Measurements from ENCODE around the gene SCN1B. TPM values are rescaled to one million over a fixed set of nuclear protein-coding genes. Genes with fewer than 3 reads are reported as not detected.

The SCN1B gene
- total RNA-seq, 1 donor from 2014 or later, result 0.69 TPM

DNA sequence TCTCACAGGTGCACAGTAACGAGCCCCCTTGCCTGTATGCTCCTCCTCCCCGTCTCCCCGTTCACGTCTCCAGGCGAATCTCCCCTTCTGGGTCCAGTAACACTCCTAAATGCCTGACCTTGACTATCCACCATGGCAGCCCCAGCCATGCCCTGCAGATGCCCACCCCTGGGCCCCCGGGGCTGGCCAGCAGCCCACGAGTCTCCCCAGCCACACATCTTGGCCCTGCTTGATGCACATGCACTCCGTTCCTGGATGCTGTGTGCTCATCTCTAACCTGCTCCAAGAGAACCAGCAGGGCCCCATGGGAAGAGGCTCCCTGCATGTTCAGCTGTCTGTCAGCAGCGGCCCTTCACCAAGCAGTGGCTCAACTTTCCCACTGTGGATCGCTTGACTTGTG, 43.2 kb downstream of the SCN1B start:
- intact Hi-C loops (cut with micrococcal nuclease), result no loop called here

DNA sequence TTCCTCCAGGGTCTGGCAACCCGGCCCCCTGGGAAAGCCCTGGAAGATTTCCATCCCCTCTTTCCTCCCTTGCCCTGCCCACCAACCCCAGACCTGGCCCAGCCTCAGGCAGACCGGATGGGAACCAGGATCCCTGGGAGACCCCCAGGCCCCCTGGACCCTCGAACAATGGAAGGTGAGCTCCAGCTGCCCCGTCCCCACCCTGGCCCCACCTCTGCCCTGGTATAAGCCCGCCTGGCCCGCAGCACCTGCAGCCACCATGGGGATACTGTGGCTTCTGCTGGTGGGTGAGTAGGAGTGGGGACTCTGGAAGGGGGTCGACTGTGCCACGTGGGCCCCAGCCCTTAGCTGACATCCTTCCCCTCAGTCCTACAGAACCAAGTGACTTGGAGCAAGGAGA, 43.7 kb downstream of the SCN1B start:
- intact Hi-C loops (cut with micrococcal nuclease), result no loop called here

DNA sequence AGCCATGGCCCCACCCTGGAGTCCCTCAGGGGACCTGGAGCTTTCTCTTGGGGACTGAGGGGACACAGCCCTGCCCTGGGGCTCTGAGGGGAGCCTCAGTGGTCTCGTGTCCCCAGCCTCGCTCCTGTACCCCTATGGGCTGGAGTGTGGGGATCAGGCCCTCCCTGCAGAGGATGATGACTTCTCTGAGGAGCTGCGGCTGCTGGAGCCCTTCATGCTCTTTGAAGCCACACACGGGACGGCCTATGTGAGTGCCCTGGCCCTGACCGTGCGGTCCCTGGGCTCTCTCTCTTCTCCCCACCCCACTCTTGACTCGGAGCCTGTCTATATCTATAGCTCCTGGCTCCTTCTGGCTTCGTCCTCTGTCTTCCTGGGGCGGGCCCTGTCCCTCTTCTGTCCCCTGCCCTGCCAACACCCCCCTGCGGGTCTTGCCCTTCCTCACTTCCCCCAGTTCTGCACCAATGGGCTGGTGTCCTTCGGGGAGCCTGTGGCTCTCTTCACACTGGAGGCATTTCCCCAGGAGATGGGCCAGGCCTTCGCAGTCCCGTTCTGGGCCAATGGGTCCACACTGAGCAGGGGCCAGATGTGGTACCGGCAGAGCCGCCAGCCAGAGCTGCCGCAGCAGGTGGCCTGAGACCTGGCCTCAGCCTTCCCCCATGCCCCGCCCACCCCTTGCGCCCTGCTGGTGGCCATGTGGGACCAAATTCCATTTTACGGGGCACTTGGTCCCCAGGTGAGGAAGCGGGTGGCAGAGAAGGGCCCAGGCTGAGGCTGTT, 44.3 kb downstream of the SCN1B start:
- intact Hi-C loops (cut with micrococcal nuclease), result no loop called here

DNA sequence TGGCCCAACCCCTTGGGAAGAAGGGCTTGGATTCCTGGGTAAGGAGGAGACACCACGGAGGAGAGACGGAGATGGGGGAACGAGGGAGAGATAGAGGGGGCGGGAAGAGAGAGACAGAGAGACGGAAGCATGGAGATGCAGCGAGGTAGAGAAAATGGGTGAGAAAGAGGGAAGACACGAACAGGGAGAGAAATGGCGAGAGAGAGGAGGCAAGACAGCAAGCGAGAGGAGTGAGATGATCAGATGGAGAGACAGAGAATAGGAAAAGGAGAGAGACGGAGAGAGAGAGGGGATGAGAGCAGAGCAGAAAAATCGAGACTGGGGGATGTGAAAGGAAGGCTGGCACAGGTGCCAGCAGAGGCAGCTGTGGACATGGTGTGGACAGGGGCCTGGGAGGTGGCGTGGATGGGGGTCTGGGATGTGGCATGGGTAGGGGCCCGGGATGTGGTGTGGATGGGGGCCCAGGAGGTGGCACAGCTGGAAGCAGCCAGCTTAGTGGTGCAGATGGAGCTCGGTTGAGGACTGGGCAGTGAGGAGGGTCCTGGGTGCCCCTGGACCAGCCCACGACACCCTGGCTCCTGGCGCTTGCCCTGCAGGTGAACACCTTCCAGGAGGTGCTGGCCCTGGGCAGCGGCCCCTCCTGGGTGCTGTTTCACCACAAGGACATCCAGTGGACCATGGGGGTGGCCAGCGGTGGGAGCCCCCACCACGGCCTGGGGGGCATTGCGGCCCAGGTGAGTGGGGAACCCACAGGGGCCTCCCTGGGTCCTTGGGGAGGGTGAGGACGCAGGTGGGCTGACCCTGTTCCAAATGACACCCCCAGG, 45.1 kb downstream of the SCN1B start:
- intact Hi-C loops (cut with micrococcal nuclease), result no loop called here

DNA sequence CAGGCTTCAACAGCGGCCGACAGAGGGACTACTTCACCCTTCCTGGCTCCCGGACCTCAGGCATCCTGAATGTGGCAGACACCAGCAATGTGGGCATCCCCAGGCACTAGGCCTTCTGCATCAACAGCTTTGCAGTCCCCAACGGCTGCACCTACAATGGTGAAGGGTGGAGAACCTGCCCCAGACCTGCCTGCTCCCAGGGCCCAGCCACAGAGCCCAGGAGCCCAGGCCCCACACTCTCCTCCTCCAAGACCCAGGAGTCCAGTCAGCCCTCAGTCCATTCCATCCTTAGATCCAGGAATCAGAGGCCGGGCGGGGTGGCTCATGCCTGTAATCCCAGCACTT, 45.7 kb downstream of the SCN1B start:
- intact Hi-C loops (cut with micrococcal nuclease), result no loop called here

DNA sequence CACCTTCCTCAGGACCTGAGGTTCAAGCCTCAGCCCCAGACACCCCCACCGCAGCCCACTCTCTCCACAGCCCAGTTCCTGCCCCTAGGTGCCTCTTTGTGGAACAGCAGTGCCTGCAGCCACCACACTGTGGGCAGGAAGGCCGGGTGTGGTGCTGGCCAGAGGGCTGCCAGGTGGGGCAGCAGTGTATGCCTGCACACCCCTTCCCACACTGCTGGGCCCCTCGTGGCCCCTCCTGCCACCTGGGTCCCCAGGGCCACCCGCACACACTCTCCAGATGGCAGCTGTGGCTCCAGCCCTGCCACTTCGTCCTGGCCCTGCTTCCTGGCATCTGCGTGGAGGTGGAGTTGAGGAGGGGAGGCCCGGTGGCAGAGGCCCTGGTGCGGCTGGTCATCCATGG, 46.4 kb downstream of the SCN1B start:
- intact Hi-C loops (cut with micrococcal nuclease), result no loop called here

DNA sequence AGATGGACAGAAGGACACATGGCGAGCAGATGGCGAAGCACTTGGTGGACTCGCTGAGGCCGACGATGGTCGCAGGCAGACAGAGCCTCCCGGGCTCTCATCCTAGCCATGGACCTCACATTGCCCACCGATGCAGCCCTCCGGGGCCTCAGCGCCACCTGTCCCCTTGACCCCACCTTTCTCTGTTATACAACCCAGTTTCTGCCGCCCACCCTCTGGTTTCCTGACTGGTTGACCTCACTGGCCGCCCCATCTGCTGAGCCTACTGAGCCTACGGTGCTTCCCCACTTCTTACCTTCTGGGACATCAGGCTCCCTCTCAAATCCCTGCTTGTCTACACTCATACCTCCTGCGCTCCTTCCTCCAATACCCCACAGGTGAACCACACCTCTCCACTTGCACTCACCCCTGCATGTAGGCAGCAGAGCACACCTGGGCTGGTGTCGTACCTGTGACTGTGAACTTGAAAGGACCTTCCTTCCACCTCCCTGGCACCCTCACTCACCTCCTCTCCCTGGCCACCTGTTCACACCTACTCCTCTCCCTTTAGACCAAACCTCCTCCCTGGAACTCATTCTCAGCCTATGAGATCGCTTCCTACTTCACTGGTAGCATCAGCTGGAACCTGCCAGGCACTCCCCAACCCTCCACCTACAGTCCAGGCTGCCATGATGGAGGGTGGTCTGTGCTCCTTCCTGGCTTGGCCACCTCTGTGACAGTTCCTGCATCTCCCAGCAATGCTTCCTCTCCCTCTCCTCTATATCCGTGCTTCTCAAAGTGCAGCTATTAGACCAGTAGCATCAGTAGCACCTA, 47.3 kb downstream of the SCN1B start:
- intact Hi-C loops (cut with micrococcal nuclease), result no loop called here

DNA sequence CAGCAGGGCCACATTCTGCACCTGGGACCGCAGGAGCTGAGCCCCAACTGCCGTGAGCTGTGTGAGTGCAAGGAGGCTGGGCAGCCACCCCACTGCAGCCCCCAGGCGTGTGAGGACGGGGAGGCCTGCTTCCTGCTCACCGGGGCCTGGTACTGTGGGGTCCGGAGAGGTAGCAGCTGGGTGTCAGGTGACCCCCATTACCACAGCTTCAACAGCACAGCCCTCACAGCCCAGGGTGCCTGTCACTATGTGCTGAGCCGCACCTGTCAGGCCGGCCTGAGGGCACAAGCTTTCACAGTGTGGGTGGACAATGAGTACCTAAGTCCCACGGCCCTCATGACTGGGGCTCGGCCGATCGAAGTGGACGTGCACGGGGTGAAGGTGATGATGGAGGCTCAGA, 49.6 kb downstream of the SCN1B start:
- intact Hi-C loops (cut with micrococcal nuclease), result no loop called here

DNA sequence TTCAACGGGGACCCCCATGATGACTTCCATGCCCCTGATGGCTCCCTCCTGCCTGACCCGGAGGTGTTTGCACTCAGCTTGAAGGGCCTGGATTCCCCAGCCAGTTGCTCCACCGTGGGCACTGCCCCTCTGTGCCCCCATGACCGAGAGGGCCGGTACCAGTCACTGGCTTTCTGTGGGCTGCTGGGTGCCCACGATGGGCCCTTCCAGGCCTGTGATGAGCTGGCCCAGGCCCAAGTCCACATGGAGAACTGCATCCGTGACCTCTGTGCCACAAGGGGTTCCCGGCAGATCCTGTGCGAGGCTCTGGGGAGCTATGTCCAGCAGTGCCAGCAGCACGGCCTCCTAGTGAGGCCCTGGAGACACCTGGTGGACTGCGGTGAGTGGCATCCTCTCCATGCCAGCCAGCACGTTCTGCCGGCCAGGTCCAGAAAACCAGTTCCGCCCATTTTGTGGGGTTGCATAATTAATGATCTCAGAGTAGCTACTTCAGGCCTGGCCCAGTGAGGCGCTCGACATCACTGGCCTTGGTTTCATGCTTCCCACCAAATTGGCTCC, 50.4 kb downstream of the SCN1B start:
- intact Hi-C loops (cut with micrococcal nuclease), result no loop called here

DNA sequence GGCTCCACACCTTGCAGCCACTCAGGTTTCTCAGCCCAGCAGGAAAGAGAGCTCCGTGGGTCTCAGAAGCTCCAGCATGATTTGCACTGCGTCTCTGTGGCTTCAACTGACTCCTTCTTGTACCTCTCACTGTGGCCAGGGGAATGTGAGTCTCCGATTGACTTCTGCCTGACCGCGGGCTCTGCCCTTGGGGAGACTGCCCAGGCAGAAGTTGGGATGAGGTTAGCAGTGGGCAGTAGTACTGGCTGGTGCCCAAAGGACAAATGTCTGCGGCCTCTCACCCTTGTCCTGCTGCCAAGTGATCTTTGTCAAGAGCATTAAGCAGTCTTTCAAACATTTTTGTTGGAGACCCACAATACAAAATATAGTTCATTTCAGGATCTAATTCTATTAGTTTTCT, 50.9 kb downstream of the SCN1B start:
- intact Hi-C loops (cut with micrococcal nuclease), result no loop called here

DNA sequence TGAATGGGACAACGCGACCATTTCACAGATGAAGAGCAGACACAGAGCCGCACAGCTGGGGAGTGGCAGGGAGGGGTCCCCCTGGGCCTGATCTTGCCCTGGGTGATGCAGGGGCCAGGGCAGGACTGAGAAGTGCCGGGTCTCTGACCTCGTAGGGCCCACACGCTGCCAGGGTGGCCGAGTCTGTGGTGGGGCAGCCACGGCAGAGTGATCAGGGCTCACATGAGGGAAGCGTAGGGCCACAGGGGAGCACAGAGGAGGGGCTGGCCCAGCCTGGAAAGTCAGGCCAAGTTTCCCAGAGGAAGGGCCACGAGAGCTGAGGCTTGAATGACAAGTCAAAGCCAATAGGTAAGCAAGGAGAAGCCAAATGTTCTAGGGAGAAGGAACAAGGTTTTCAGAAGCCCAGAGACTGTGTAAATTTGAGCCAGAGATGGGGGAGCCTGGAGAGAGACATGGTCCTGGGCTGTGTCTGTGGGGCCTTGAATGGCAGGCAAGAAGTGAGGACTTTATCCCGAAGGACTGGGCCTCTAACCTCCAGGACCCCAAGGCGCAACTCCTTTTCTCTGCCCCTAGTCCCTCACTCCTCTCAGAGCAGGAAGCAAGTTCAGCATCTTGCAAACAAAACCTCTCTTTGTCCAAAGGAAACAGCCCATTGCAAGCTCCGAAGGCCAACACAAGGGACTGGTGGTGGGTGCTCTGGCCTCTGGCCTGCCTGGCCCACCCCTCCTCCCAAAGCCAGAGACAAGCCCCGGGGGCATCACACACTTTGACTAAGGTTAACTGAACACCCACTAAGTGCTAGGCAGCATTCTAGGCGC, 53.6 kb downstream of the SCN1B start:
- intact Hi-C loops (cut with micrococcal nuclease), result no loop called here

DNA sequence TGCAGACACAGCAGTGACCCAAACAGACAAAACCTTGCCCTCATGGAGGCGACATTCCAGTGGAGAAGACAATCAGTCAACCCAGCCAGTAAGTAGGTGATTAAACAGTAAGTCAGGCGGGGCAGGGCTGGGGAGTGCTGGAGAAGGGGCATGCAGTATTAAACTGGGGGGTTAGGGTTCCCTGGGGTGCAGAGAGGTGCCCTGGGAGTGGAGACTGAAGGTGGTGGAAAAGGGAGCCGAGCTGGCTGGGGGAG, 54.2 kb downstream of the SCN1B start:
- intact Hi-C loops (cut with micrococcal nuclease), result no loop called here

DNA sequence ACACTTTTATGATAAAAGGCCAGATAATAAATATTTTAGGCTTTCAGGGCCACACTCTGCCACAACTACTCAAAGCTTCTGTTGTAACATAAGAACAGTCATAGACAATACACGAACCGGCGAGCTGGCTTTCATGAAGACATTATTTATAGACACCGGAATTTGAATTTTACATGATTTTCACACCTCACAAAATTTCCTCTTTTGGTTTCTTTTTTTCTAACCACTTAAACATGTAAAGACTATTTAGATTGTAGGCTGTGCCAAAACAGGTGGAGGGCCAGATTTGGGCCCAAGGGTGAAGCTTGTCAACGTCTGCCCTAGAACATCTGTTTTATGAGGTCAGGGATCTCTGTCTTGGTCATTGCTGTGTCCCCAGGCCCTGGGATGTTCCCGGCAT, 55.7 kb downstream of the SCN1B start:
- intact Hi-C loops (cut with micrococcal nuclease), result no loop called here

DNA sequence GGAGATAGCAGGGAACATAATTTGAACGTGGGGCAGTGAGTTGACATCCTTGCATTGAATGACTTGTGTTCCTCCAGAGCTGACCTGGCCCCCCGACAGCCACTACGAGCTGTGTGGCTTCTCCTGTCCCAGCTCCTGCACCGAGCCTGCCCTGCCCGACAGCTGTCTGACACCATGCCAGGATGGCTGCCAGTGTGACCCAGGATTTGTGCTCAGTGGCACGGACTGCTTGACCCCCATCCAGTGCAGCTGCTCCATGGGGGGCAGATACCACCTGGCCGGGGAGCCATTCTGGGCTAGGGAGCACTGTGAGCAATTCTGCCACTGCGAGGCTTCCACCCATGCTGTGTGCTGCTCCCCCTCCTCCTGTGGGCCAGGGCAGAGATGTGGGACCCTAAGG, 56.2 kb downstream of the SCN1B start:
- intact Hi-C loops (cut with micrococcal nuclease), result no loop called here

DNA sequence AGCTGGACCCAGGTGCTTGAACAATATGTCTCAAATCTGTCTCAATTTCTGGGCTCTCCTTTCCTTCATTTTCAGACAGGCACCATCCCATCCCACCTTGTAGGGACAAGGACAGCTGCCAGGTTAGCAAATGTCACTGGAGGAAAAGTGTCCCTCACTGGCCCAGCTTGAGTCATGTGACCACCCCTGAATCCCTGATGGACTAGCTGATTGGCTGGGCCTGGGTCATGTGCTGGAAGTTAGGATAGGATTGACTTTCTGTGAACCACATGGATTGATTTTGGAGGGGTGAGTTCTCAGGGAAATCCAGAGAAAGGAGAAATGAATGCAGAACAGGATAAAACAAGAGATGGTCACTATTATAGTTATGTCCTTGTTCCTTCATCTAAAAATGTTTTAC, 57.1 kb downstream of the SCN1B start:
- intact Hi-C loops (cut with micrococcal nuclease), result no loop called here

DNA sequence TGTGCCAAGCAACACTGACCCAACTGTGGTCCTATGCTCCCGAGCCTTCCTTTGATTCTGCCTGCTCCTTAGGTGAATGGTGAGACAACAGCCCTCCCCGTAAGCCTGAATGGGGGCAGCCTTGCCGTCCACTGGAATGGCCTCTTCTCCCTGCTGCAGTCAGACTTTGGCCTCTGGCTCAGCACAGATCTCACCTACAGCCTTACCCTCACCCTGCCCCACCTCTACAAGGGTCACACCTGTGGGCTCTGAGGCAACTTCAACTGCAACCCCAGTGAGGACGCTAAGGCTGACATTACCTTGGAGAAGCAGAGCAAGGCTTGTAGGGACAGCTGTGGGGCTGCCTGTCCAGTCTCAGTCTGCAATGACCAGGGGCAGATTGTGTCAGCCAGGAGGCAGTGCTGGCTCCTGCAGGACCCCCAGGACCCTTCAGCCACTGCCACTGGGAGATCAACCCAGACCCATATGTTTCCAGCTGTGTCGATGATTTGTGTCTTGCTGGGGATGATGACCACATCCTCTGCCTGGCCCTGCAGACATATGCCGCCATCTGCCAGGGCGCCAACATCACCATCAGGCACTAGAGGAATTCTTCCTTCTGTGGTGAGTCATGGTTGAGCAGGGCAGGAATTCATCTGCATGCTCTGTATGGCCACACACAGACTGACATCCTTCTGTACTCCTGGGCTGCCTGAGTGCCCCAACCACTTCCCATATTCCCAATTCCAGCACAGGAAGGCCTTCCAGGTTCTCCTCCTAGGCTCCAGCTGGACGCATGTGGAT, 58.1 kb downstream of the SCN1B start:
- intact Hi-C loops (cut with micrococcal nuclease), result no loop called here

DNA sequence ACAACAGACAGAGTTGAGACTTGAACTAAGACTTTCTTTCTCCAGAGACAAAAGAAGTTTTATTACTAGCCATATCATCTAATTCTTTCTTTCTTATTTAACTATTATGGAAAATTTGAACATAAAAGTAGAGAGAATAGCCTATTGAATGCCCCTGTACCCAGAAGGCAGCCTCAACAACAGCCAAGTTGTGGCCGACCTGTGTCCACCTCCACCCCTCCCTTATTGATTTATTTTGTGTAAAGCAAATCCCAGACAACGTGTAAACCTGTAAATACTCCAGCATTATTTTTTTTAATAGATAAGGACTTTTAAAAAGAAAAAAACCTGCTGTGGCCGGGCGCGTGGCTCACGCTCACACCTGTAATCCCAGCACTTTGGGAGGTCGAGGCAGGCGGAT, 59.3 kb downstream of the SCN1B start:
- intact Hi-C loops (cut with micrococcal nuclease), result no loop called here

All from T-helper 1 cell treated with Interleukin-12 subunit alpha and Interleukin-12 subunit beta and Interleukin-4 antibody, amounts not matched to agents 30 ng/mL and 1 ng/mL, for 36 hours (primary cell).